ENCODE measurements around the gene TRMT44. TPM values are rescaled to one million over a fixed set of nuclear protein-coding genes. Genes with fewer than 3 reads are reported as not detected.

Gene TRMT44
- total RNA-seq, 1 experiment from 2014 or later, result 15.3 TPM

- intact Hi-C loops (cut with micrococcal nuclease), result no loop called here
- Histone ChIP-seq H3K36me3 (ENCODE audit: low read depth, low read length) (no peaks in the 10 kb centered on the region; the same call in 1 of the 2 replicates), H4K20me1 (ENCODE audit: low read length) (no peaks in the 10 kb centered on the region), H3K9me3 (ENCODE audit: low read length) (no peaks in the 10 kb centered on the region), H3K4me3 (ENCODE audit: low read length) (no peak overlapping the region), H3K4me1 (ENCODE audit: insufficient read depth, low read length) (peaks cover 4% of the 10 kb centered on the region; the same call in 1 of the 2 replicates), H3K4me2 (ENCODE audit: low read length) (no peak overlapping the region), H2AFZ (ENCODE audit: low read length) (no peak overlapping the region), H3F3A (ENCODE audit: low read length, unreplicated experiment) (no peaks in the 10 kb centered on the region), H3K27me3 (ENCODE audit: low read length) (no peaks in the 10 kb centered on the region), H3K9me2 (replicated peaks; ENCODE audit: low read length) (no peaks in the 10 kb centered on the region), H3K9ac (ENCODE audit: low read length) (no peak overlapping the region), H3K79me2 (ENCODE audit: low read length) (no peaks in the 10 kb centered on the region), H3K27ac (ENCODE audit: low read length) (no peak overlapping the region)
- POLR2A ChIA-PET (ENCODE audit: unreplicated experiment), result no interaction called here
- BruUV-seq (replicated peaks), result no TSS peak
- no peak for TF ChIP-seq CTCF (conservative IDR thresholded peaks at IDR 0.05; ENCODE audit: low read depth, low read length)
- no peak for TF ChIP-seq EZH2 (IDR thresholded peaks at IDR 0.05; ENCODE audit: low read length, unreplicated experiment)
- no peak for TF ChIP-seq EZH2phosphoT487 (IDR thresholded peaks at IDR 0.05; ENCODE audit: borderline replicate concordance, low read length)
- ATAC-seq, result peak; percentile 100
- CTCF ChIA-PET, result interaction anchor here (1.0 kb wide), 1 partner anchor 126 kb away, joined by 5 read pairs; no protein-coding TSS in a partner anchor
- DNase-seq, result peak; percentile 68
Observed at GRCh38 chr4:8459867-8460445, 19.4 kb downstream of the TRMT44 start.

GRCh38 chr4:8461086-8461485 lies 20.5 kb downstream of the TRMT44 start:
- intact Hi-C loops (cut with micrococcal nuclease), result no loop called here
- H3K4me2 ChIP-seq (ENCODE audit: low read length), result no peak overlapping the region
- H3F3A ChIP-seq (ENCODE audit: low read length, unreplicated experiment), result no peaks in the 10 kb centered on the region
- no peak overlapping the region for H3K4me3 ChIP-seq (ENCODE audit: low read length)
- DNase-seq, result no peak
- POLR2A ChIA-PET (ENCODE audit: unreplicated experiment), result no interaction called here
- CTCF ChIA-PET, result no interaction called here
- no peaks in the 10 kb centered on the region; the same call in 1 of the 2 replicates for H3K36me3 ChIP-seq (ENCODE audit: low read depth, low read length)
- no peaks in the 10 kb centered on the region for H3K79me2 ChIP-seq (ENCODE audit: low read length)
- no peak overlapping the region for H2AFZ ChIP-seq (ENCODE audit: low read length)
- TF ChIP-seq EZH2phosphoT487 (IDR thresholded peaks at IDR 0.05; ENCODE audit: borderline replicate concordance, low read length) (no peak), EZH2 (IDR thresholded peaks at IDR 0.05; ENCODE audit: low read length, unreplicated experiment) (no peak), CTCF (conservative IDR thresholded peaks at IDR 0.05; ENCODE audit: low read depth, low read length) (no peak)
- H3K27ac ChIP-seq (ENCODE audit: low read length), result no peak overlapping the region
- ATAC-seq, result no peak
- no peaks in the 10 kb centered on the region for H3K27me3 ChIP-seq (ENCODE audit: low read length)
- no peaks in the 10 kb centered on the region for H3K9me3 ChIP-seq (ENCODE audit: low read length)
- peaks cover 4% of the 10 kb centered on the region; the same call in 1 of the 2 replicates for H3K4me1 ChIP-seq (ENCODE audit: insufficient read depth, low read length)
- no peaks in the 10 kb centered on the region for H4K20me1 ChIP-seq (ENCODE audit: low read length)
- H3K9ac ChIP-seq (ENCODE audit: low read length), result no peak overlapping the region
- BruUV-seq (replicated peaks), result no TSS peak
- no peaks in the 10 kb centered on the region for H3K9me2 ChIP-seq (replicated peaks; ENCODE audit: low read length)

GRCh38 chr4:8461616-8462015 lies 21.0 kb downstream of the TRMT44 start:
- H3K4me3 ChIP-seq (ENCODE audit: low read length), result no peak overlapping the region
- no peaks in the 10 kb centered on the region for H3K9me3 ChIP-seq (ENCODE audit: low read length)
- no peak for ATAC-seq
- no TSS peak for BruUV-seq (replicated peaks)
- DNase-seq, result no peak
- no peaks in the 10 kb centered on the region for H3K36me3 ChIP-seq (ENCODE audit: low read depth, low read length)
- H3F3A ChIP-seq (ENCODE audit: low read length, unreplicated experiment), result no peaks in the 10 kb centered on the region
- intact Hi-C loops (cut with micrococcal nuclease), result no loop called here
- no peak overlapping the region for H3K27ac ChIP-seq (ENCODE audit: low read length)
- H4K20me1 ChIP-seq (ENCODE audit: low read length), result no peaks in the 10 kb centered on the region
- ChIA-PET POLR2A (ENCODE audit: unreplicated experiment) (no interaction called here), CTCF (no interaction called here)
- H3K9me2 ChIP-seq (replicated peaks; ENCODE audit: low read length), result no peaks in the 10 kb centered on the region
- H2AFZ ChIP-seq (ENCODE audit: low read length), result no peak overlapping the region
- no peak overlapping the region for H3K4me2 ChIP-seq (ENCODE audit: low read length)
- H3K9ac ChIP-seq (ENCODE audit: low read length), result no peak overlapping the region
- no peaks in the 10 kb centered on the region for H3K27me3 ChIP-seq (ENCODE audit: low read length)
- TF ChIP-seq CTCF (conservative IDR thresholded peaks at IDR 0.05; ENCODE audit: low read depth, low read length) (no peak), EZH2phosphoT487 (IDR thresholded peaks at IDR 0.05; ENCODE audit: borderline replicate concordance, low read length) (no peak), EZH2 (IDR thresholded peaks at IDR 0.05; ENCODE audit: low read length, unreplicated experiment) (no peak)
- no peaks in the 10 kb centered on the region for H3K79me2 ChIP-seq (ENCODE audit: low read length)
- H3K4me1 ChIP-seq (ENCODE audit: insufficient read depth, low read length), result peaks cover 4% of the 10 kb centered on the region; the same call in 1 of the 2 replicates

Data from PC-3 (cell line).